ENCODE data around the gene NTN4. TPM values are rescaled to one million over a fixed set of nuclear protein-coding genes. Genes with fewer than 3 reads are reported as not detected.

Gene NTN4
- total and polyA plus RNA-seq, 10 of the 15 experiments (the other 5 are each of a cell fraction or from before 2014, with no cell fraction given), result 0.15 TPM; not detected in 9

GRCh38 chr12:95796982-95797289 lies 6.4 kb upstream of the NTN4 start:
- H3K4me3 ChIP-seq, result no peak overlapping the region
- H3K27me3 ChIP-seq (replicated peaks in 1 of 2; ENCODE audit: control insufficient read depth in 2 of 2, insufficient read depth in 2 of 2, low read length in 1 of 2), result peaks cover 0 to 9% of the 10 kb centered on the region in 2 experiments; a peak in 3 of 4 replicates
- DNase-seq (ENCODE audit: low read depth, low spot score) (no peak), ATAC-seq (no peak), FAIRE-seq (no peak)
- no peaks in the 10 kb centered on the region for H3K4me1 ChIP-seq (ENCODE audit: control insufficient read depth, insufficient read depth, low read length)
- no peaks in the 10 kb centered on the region for H3K9me3 ChIP-seq (replicated peaks; ENCODE audit: control insufficient read depth, insufficient read depth, low read length)
- no peaks in the 10 kb centered on the region for H4K20me1 ChIP-seq (ENCODE audit: control insufficient read depth, insufficient read depth)
- RAD21 ChIA-PET (ENCODE audit: unreplicated experiment), result no interaction called here
- in situ Hi-C loops (cut with MboI) (no loop called here), intact Hi-C loops (cut with micrococcal nuclease; ENCODE audit: unreplicated experiment) (no loop called here)
- H3K9ac ChIP-seq (ENCODE audit: control insufficient read depth, insufficient read depth, low read length), result no peak overlapping the region
- CTCF ChIA-PET, result interaction anchor here (0.6 kb wide), 1 partner anchor 230 kb away, joined by 3 read pairs; no protein-coding TSS in a partner anchor
- H3K27ac ChIP-seq (ENCODE audit: control insufficient read depth, insufficient read depth), result no peak overlapping the region
- 4% methylated on average over 2 of the region's 2 CpGs for WGBS (ENCODE audit: insufficient coverage, insufficient replicate concordance, low lambda C conversion rate, missing lambda C conversion rate)
- POLR2A ChIA-PET, result no interaction called here
- H2AFZ ChIP-seq (ENCODE audit: control insufficient read depth, low read depth, low read length), result no peak overlapping the region
- H3K79me2 ChIP-seq (ENCODE audit: control insufficient read depth, insufficient read depth, low read length), result no peaks in the 10 kb centered on the region
- BruUV-seq (replicated peaks), result no TSS peak
- no peak overlapping the region for H3K4me2 ChIP-seq (ENCODE audit: control insufficient read depth, insufficient read depth)
- TF ChIP-seq CHD4 (IDR thresholded peaks at IDR 0.05), result no peak
- TF ChIP-seq CTCF (IDR thresholded peaks at IDR 0.05 in 2 of 3, conservative IDR thresholded peaks at IDR 0.05 in 1 of 3; ENCODE audit: control insufficient read depth in 2 of 3, extremely low read depth in 1 of 3, insufficient read depth in 1 of 3, low read depth in 3 of 3, low read length in 3 of 3), result no peak
- no peak for TF ChIP-seq ZNF622 (IDR thresholded peaks at IDR 0.05)
- no peak for TF ChIP-seq RCOR1 (conservative IDR thresholded peaks at IDR 0.05; ENCODE audit: low read depth, low read length)
- no peak for TF ChIP-seq HDGF (IDR thresholded peaks at IDR 0.05)
- SMC1A ChIA-PET (ENCODE audit: uncharacterized antibody, unreplicated experiment), result no interaction called here
- H3K36me3 ChIP-seq (ENCODE audit: control insufficient read depth in 2 of 2, insufficient read depth in 2 of 2, low read length in 1 of 2), result no peaks in the 10 kb centered on the region

- H3K27me3 ChIP-seq (replicated peaks in 1 of 2; ENCODE audit: control insufficient read depth in 2 of 2, insufficient read depth in 2 of 2, low read length in 1 of 2), result peaks cover 0 to 13% of the 10 kb centered on the region in 2 experiments; a peak in 3 of 4 replicates
- no peak overlapping the region for H3K27ac ChIP-seq (ENCODE audit: control insufficient read depth, insufficient read depth)
- no peaks in the 10 kb centered on the region for H3K4me1 ChIP-seq (ENCODE audit: control insufficient read depth, insufficient read depth, low read length)
- BruUV-seq (replicated peaks), result no TSS peak
- H4K20me1 ChIP-seq (ENCODE audit: control insufficient read depth, insufficient read depth), result no peaks in the 10 kb centered on the region
- in situ Hi-C loops (cut with MboI) (no loop called here), intact Hi-C loops (cut with micrococcal nuclease; ENCODE audit: unreplicated experiment) (no loop called here)
- FAIRE-seq, result no peak
- H3K4me3 ChIP-seq, result no peak overlapping the region
- DNase-seq (ENCODE audit: low read depth, low spot score), result no peak
- ChIA-PET SMC1A (ENCODE audit: uncharacterized antibody, unreplicated experiment) (no interaction called here), RAD21 (ENCODE audit: unreplicated experiment) (no interaction called here), CTCF (no interaction called here), POLR2A (no interaction called here)
- H2AFZ ChIP-seq (ENCODE audit: control insufficient read depth, low read depth, low read length), result no peak overlapping the region
- no peak overlapping the region for H3K9ac ChIP-seq (ENCODE audit: control insufficient read depth, insufficient read depth, low read length)
- ATAC-seq, result no peak
- no peaks in the 10 kb centered on the region for H3K79me2 ChIP-seq (ENCODE audit: control insufficient read depth, insufficient read depth, low read length)
- H3K4me2 ChIP-seq (ENCODE audit: control insufficient read depth, insufficient read depth), result no peak overlapping the region
- H3K9me3 ChIP-seq (replicated peaks; ENCODE audit: control insufficient read depth, insufficient read depth, low read length), result no peaks in the 10 kb centered on the region
- no peak for TF ChIP-seq CREB1 (IDR thresholded peaks at IDR 0.05; ENCODE audit: low read depth)
- TF ChIP-seq NBN (IDR thresholded peaks at IDR 0.05), result no peak
- no peak for TF ChIP-seq PKNOX1 (IDR thresholded peaks at IDR 0.05)
- no peak for TF ChIP-seq SMAD5 (IDR thresholded peaks at IDR 0.05; ENCODE audit: low read depth)
- H3K36me3 ChIP-seq (ENCODE audit: control insufficient read depth in 2 of 2, insufficient read depth in 2 of 2, low read length in 1 of 2), result no peaks in the 10 kb centered on the region
- WGBS (ENCODE audit: insufficient coverage, insufficient replicate concordance, low lambda C conversion rate, missing lambda C conversion rate), result 72% methylated on average over 4 of the region's 4 CpGs
These were observed 5.8 kb upstream of the NTN4 start for GRCh38 chr12:95796225-95796981.
